HL-60 (cell line): ENCODE data around the gene CHN2.

Experiments
- CTCF ChIP-seq: IDR thresholded peaks from one replicate; pipeline ENCODE4 v1.5.1; 2011; ENCODE audit warnings: low read length, control low read depth, inconsistent platforms; ENCODE audit not compliant: insufficient read depth
- POLR2AphosphoS5 ChIP-seq: IDR thresholded peaks from 2 replicates; pipeline ENCODE4 v1.6.1; 2012; ENCODE audit warnings: low read depth
- SPI1 ChIP-seq: IDR thresholded peaks from 2 replicates; pipeline ENCODE4 v1.6.1; 2012; ENCODE audit warnings: low read depth, mild to moderate bottlenecking, borderline replicate concordance
- TF ChIP-seq, protein P1 (sequence below): IDR thresholded peaks from 2 replicates; pipeline ENCODE4 v1.6.1; 2012; ENCODE audit warnings: low read depth; ENCODE audit not compliant: insufficient replicate concordance

DNA sequence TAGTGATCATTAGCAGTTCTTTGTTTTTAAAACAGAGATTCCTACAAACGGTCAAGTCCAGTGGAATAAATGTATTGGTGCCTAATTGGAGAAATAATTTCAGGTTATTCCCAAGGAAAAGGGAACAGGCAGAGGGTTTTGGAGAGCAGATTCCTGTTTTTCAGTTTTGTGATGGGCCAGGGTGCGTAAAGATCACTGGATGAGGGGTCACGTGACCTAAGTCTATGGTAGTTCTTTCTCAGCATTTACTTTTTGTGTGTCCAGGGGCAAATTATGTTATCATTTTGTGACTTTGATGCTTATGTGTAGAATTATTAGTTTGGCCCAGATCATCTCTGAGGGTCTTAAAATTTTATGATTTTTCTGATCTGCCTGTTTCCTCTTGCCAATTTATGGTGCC lies 15.2 kb downstream of the CHN2 start:
- TF ChIP-seq POLR2AphosphoS5 (no peak), CTCF (no peak), SPI1 (no peak)
- TF ChIP-seq, protein P1, sequence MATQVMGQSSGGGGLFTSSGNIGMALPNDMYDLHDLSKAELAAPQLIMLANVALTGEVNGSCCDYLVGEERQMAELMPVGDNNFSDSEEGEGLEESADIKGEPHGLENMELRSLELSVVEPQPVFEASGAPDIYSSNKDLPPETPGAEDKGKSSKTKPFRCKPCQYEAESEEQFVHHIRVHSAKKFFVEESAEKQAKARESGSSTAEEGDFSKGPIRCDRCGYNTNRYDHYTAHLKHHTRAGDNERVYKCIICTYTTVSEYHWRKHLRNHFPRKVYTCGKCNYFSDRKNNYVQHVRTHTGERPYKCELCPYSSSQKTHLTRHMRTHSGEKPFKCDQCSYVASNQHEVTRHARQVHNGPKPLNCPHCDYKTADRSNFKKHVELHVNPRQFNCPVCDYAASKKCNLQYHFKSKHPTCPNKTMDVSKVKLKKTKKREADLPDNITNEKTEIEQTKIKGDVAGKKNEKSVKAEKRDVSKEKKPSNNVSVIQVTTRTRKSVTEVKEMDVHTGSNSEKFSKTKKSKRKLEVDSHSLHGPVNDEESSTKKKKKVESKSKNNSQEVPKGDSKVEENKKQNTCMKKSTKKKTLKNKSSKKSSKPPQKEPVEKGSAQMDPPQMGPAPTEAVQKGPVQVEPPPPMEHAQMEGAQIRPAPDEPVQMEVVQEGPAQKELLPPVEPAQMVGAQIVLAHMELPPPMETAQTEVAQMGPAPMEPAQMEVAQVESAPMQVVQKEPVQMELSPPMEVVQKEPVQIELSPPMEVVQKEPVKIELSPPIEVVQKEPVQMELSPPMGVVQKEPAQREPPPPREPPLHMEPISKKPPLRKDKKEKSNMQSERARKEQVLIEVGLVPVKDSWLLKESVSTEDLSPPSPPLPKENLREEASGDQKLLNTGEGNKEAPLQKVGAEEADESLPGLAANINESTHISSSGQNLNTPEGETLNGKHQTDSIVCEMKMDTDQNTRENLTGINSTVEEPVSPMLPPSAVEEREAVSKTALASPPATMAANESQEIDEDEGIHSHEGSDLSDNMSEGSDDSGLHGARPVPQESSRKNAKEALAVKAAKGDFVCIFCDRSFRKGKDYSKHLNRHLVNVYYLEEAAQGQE: no peak
